ENCODE measurements around the gene CENPN.

Gene CENPN

DNA sequence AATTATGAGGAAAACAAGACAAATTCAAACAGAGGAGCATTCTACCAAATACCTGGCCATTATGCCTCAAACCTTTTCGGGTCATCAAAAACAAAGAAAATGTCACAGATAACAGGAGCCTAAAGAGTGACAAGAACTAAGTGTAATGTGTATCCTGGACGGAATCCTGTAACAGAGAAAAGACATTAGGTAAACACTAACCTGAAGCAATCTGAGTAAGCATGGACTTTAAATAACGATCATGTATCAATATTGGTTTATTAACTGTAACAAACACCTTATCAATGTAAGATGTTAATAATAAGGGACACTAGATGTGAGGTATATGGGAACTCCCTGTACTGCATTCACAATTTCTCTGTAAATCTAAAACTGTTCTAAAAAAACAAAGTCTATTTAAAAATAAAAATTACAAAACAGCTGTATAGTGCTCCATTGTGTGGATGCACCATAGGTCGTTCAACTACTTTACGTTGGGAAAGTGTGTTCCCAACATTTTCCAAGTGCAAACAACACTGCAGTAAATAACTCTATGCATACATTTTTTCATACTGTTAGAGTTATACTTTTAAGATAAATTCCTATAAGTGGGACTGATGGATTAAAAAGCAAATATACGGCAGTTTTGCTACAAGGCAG, 15.1 kb upstream of the CENPN start:
- no peak for DNase-seq (ENCODE audit: low spot score)

GRCh38 chr16:80992676-80993293, 14.2 kb upstream of the CENPN start:
- no peak for DNase-seq (ENCODE audit: low spot score)

DNA sequence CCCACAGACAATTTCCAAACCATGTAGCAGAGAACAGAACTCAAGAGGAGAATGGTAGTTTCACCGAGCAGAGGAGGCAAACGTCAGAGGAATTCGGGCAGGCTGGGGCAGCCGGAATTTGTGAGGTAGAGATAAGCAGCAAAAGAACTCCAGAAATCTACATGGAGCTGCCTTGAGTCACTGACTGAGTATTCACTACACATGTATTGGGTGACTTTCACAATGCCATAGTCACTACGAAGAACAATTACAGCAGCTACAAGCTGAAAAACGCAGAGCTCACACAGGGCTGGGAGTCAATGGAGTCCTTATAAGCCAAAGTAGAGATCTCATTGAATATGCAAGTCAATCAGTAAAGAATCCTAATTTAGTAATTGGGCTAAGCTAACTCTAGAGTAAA, 13.7 kb upstream of the CENPN start:
- DNase-seq (ENCODE audit: low spot score) = peak; percentile 73

DNA sequence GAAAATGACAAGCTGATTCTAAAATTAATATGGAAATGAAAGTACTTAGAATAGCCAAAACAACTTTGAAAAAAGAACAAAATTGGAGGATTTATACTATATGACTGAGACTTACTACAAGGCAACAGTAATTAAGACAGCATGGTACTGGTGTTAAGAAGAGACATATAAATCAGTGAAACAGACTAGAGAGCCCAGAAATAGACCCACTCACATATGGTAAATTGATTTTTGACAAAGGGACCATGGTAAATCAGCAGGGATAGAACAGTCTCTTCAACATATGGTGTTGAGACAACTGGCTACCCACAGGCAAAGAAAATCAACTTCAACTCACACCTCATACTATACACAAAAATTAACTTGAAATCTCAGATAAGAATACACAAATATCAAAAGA, 13.2 kb upstream of the CENPN start:
- DNase-seq (ENCODE audit: low spot score) = no peak

DNA sequence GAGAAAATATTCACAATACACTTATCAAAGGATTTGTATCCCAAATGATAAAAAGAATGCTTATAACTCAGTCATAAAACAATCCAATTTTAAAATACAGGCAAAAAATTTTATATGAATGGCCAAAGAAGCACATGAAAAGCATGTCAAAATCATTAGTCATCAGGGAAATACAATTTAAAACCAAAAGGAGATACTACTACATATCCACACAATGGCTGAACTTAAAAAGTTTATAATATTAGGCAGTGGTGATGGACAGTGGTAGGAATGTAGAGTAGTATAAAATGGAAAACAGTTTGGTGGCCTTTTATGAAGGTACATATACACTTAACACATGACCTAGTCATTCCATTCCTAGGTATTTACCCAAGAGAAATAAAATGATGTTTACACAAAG, 12.6 kb upstream of the CENPN start:
- no peak for DNase-seq (ENCODE audit: low spot score)

GRCh38 chr16:80996688-80997138, 10.3 kb upstream of the CENPN start:
- DNase-seq (ENCODE audit: low spot score) = no peak

- peak; percentile 16 for DNase-seq (ENCODE audit: low spot score)
These were observed 9.7 kb upstream of the CENPN start for GRCh38 chr16:80997139-80997798.

DNA sequence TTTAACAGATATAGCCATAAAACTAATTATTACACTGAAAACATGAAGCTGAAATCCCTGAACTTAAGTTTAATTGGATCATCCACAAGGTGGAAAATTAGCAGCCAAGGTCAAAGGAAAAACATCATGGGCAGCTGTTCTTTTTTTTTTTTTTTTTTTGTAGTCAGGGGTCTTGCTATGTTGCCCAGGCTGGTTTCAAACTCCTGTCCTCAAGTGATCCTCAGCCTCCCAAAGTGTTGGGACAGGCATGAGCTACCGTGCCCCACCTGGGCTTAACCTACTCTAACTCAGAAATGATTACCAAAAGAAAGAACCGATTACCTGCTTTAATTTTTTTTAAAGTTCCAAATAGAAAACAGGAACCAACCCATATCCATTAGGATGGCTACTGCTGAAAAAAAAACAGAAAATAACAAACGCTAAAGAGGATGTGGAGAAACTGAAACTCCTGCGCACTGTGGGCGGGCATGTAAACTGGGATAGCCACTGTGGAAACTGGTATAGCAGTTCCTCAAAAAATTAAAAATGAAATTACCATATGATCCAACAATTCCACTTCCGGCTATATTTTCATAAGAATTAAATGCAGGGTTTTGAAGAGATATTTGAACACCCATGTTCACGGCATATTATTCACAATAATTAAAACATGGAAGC, 8.9 kb upstream of the CENPN start:
- DNase-seq (ENCODE audit: low spot score) = no peak

DNA sequence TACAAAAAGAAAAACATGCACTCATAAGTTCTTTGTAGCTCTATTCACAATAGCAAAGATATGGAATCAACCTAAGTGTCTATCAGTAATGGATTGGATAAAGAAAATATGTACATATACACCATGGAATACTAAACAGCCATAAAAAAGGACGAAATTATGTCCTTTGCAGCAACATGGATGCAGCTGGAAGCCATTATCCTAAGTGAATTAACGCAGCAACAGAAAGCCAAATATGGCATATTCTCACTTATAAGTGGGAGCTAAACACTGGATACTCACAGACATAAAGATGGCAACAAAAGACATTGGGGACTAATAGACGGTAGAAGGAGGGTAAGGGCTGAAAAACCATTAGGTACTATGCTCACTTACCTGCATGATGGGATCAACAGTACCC, 6.1 kb upstream of the CENPN start:
- DNase-seq (ENCODE audit: low spot score) = no peak

DNA sequence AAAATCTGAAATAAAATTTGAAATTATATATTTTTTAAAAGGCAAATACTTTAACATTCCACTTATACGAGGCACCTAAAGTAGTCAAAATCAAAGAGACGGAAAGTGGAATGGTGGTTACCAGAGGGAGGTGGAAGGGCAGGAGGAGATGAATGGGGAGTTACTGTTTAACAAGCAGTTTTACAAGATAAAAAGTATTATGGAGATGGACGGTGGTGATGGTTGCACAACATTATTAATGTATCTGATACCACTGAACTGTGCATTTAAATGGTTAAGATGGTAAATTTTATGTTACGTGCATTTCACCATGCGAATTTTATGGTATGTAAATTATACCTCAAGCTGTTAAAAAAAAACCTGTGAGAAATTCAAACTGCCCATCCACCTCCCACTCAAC, 5.7 kb upstream of the CENPN start:
- DNase-seq (ENCODE audit: low spot score) = no peak

DNA sequence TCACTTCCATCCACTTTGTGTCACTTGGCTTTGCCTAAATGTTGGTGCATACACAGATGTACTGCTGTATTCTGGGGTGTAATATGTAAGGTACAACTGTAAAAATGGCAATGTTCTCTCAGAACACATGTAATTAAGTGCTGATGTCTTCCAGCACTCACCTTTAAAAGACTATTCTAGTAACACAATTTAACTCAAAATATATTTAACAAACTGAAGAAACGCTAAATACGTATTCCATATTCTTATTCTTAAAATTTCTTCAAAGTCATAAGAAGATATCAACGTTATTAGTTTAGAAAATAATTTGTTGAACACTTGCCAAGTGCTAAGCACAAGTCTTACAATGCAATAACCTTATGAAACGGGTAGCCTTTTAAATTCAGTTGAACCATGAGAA, 4.0 kb upstream of the CENPN start:
- DNase-seq (ENCODE audit: low spot score) = no peak

GRCh38 chr16:81003610-81004460, 3.2 kb upstream of the CENPN start:
- DNase-seq (ENCODE audit: low spot score) = no peak

DNA sequence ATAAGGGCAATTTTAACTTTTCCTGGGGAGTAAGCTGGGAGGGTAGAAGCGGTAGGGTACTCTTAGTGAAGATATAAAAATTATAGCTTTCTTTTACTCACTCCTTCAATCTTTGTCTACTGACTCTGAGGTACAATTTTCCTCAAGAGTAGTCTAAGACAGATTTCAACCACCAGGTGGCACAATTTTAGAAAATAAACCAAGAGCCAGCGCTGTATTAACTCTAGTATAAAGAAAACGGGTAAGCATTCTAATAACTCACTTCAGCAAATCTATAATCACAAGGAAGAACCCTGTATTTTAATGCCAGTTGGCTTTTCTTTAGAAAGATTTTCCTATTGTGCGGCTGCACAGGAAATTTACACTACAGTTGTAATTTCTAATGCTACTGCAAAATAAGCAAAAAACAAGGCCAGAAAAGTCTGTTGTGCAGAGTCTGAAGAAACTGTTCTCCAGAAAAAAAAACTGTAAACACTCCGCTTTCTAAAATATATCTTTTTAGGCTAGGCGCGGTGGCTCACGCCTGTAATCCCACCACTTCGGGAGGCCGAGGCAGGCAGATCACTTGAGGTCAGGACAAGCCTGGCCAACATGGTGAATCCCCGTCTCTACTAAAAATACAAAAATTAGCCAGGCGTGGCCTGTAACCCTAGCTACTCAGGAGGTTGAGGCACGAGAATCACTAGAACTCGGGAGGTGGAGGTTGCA, 2.2 kb upstream of the CENPN start:
- peak; percentile 37 for DNase-seq (ENCODE audit: low spot score)

DNA sequence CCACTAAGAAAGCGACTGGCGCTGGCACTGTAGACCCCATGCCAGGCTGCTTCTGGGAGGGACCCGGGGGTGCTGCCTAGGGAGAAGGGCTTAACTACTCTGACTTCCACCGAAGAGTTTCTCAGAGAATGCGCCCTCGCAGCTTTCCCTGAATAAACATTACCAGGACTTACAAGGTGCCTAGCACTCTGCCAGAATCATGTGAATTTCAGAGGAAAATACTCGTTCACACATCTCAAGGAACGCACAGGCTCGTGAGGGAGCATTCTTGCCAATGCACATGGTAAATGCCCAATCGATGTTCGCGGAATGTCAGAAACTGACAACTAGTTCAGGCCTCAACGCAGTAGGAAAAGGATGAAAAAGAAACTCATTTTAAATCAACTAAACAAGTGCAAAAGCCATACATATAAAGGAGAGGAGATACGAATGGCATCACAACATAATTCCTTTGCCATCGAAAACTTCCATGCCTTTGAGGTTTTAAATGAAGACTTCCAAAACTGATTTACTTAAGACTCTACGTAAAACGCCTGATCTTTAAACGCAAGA, 1.3 kb upstream of the CENPN start:
- no peak for DNase-seq (ENCODE audit: low spot score)

- peak; percentile 73 for DNase-seq (ENCODE audit: low spot score)
These were observed 702 bp upstream of the CENPN start for GRCh38 chr16:81006211-81006812.

DNA sequence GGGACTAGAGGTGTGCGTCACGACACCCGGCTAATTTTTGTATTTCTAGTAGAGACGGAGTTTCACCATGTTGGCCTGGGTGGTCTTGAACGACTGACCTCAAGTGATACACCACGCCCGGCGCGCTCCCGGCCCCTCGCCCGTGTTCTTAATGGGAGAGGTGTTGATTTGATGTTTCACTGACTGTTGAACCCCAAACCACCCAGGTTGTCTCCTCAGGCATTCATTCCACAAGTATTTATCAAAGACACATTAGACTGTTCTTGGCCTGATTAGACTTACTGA, 1.4 kb downstream of the CENPN start:
- no peak for DNase-seq (ENCODE audit: low spot score)

DNA sequence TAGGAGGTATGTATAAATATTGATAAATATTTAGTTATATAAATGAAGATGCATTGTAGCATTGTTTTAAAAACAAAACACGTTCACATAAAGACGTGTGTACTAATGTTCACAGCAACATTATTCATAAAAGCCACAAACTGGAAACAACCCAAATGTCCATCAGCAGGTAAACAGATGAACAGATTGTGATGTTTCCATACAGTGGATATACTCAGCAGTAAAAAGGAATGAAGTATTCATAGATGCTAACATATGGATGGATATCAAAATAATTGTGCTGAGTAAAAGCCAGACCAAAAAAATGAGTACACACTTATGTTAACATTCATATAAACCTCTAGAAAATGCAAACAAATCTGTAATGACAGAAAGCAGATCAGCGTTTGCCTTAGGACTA, 6.0 kb downstream of the CENPN start:
- no peak for DNase-seq (ENCODE audit: low spot score)

- no peak for DNase-seq (ENCODE audit: low spot score)
These were observed 7.7 kb downstream of the CENPN start for GRCh38 chr16:81014672-81015071.

DNA sequence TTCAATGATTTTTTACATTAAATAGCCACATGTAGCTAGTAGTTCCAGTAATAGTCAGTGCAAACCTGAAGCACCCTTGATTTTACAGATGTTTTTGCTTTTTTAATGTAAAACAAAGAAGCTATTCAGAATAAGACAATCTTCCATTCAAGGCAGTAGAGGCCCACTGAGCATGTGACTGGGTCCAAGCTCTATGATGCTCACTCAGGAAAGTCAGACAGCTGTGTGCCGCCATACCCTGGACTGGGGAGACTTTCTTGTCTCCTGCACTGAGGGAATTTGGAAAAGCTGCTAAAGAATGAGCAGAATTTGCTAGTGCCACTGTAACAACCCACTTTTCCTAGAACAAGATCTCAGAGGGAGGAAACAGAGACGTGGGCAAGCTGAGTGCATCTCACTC, 11.5 kb downstream of the CENPN start:
- no peak for DNase-seq (ENCODE audit: low spot score)

DNA sequence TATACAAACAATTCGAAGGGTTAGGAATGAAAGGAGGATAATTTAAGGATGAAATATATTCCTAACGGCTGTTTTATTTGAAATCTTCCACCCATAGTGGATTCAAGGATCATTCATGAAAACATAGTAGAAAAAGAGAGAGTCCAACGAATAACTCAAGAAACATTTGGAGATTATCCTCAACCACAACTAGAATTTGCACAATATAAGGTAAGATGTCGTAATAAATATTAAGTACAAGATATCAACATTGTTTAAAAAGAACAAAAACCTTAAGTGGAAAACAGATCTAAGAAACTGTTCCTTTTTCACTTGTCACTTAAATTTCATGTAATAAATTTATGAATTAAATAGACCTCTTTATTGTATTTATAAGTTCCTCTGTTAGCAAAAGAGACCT, 19.4 kb downstream of the CENPN start:
- no peak for DNase-seq (ENCODE audit: low spot score)

Data from GM03348 (cell line).